NCI-H2227 treated with DMSO at 0.1 percent for 48 hours (cell line): ENCODE results near the gene C2orf68.
"Not testable (repeated sequence)": the region's sequence is repeated elsewhere in the genome, so short reads cannot be mapped to it uniquely, and the experiment has no call there.

Experiments used
- DNase-seq: peaks from one replicate; lab custom pipeline; 2025; lab: John Stamatoyannopoulos, UW

Gene C2orf68

DNA sequence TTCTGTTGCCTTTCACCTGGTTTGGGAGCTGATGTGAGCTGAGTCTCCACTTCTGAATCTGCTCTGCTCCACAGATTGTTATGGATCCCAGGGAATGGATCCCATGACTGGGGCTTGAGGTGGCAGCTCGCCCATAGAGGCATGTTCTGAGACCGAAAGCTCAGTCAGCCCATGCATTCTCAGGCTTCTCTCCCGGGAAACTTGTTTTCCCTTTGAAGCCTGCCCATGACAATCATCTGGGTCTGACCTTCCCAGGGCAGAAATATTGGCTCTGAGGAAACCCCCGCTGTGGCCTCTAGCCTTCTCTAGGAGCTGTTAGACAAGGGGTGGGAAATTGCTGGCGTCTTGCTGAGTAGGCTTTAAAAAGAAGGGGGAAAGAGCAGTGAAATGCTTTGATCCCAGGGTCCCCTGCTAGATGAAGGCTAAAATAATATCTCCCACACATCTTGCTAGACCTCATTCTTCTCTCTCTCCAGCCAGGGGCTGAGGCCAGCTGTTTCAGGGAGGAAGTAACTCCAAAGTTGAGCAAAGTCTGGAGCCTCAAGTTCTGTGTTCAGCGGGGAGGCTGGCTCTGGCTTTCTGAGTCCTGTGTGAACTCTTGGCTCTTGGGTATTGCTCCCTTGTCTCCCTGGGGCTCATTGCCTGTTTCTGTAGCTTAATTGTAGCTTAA lies 32.5 kb downstream of the C2orf68 start:
- peak; percentile 48 for DNase-seq

DNA sequence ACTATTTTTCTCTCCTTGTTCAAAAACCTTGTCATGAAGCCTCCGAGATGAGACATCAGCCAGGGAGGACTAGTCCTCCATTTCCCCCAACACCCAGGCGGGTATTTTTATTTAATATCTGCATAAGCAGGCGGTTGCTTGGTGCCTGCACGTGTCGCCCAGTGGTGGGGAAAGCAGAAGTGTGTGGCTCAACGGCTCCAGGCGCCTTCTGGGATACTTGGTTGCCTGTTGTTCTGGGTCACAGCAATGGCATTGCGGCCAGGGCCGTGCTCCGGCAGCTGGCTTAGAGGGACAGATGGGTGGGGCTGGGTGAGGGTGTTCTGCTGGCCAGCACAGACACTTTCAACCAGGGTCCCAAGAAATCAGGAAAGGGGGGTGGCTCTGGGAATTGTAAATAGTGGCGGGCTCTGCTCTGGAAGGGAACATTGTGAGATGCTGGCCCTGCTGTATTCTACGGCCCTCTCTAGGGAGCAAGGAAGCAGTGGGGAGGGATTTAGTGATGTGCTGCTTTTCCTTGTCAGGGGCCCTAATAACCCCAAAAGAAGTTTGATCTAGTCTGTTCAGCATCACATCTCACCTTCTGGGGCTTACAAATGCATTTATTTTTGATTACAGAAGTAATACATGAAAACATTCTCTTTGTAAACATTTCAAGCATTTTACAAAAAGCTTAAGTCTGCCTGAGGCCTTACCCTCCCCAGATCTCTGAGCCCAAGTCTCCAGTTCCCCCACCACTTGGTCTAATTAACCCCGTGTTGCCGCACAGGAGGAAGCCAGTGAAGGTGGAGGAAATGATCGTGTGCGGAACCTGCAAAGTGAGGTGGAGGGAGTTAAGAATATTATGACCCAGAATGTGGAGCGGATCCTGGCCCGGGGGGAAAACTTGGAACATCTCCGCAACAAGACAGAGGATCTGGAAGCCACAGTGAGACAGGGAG lies 33.4 kb downstream of the C2orf68 start:
- DNase-seq: no peak

DNA sequence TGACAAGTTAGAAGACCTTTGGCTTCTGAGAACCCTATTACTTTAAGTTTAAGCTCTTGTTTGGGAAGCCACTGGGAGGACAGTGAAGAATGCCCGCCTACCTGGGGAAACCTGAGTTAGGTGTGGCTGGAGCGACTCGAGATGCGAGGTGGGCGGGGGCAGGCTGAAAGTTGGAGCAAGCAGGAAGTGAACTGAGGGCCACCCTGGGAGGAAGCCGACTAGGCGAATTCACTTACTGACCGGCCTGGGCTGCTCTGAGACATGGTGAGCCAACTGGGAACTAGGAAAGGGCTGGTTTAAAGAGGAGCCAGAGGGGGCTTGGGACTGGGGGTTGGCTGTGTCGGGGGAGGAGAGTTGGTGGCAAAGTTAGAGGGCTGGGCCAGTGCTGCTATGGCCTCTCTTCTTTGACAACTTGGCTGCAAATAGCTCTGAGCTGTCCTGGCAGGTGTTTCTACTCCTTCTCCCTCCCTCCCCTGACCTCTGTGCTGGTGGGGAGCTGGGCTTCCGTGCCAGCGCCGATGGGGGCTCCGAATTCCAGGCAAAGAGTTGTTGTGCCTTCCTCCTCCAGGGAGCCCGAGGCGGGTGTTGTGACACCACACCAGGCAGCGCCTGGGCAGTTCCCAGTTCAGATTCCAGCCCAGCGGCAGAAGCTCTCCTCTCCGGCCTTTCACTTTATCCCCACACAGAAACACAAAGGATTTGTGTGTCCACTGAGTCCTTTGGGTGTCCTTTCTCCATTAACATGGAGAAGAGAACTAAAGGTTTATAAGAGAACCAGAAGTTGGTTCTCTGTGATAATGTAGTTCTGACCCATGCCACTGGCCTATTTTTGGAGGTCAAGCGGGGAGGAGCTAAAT lies 34.3 kb downstream of the C2orf68 start, which contains the start of gene VAMP8:
Gene VAMP8 (plus strand): TSS at position 201 of the 857 bp plus-strand sequence. CDS start 61 bp downstream, at position 262.
- DNase-seq: no peak

DNA sequence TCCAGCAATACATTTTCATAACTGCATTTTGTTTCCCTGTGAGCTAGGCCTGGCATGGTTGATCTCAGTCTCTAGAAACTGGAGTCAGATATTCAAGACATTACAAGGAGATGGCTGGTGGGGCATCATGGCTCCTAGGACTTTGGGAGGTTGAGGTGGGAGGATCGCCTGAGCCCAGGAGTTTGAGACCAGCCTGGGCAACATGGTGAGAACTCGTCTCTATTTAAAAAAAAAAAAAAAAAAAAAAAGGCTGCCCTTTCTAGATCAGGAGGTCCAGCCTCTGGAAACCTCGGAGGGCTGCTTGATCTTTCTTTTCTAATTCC lies 34.8 kb downstream of the C2orf68 start:
- no peak for DNase-seq

DNA sequence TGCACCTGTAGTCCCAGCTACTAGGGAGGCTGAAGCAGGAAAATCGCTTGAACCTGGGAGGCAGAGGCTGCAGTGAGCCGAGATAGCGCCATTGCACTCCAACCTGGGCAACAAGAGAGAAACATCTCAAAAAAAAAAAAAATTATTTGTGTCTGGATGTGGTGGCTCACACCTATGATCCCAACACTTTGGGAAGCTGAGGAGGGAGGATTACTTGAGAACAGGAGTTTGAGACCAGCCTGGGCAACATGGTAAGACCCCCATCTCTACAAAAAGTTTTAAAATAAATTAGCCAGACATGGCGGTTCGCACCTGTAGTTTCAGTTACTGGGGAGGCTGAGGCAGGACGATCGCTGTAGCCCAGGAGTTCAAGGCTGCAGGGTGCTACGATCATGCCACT lies 36.1 kb downstream of the C2orf68 start:
- no peak for DNase-seq

DNA sequence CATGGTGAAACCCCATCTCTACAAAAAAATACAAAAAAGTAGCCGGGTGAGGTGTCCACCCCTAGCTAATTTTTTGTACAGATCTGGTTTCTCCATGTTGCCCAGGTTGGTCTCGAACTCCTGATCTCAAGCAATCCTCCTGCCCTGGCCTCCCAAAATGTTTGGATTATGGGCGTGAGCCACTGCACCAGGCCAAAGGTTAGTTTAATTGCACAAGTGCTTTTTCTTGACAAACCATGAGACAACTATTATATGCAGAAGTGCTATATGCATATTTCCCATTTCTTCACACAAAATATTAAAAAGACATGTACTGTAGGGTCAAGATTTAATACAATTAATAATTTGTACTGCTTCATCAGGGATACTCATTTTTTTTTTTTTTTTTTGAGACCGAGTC lies 45.6 kb downstream of the C2orf68 start:
- no peak for DNase-seq

DNA sequence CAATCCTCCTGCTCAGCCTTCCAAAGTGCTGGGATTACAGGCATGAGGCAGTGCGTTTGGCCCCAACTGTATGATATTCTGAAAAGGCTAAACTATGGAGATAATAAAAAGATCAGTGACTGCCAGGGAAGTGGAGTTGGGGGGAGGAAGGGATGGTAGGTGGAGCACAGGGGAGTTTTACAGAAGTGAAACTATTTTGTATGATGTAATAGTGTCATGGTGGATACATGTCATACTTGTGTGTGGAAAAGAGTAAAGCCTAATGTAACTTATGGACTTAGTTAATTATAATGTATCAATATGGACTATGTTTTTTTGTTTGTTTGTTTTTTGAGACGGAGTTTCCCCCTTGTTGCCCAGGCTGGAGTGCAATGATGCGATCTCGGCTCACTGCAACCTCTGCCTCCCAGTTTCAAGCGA lies 47.7 kb downstream of the C2orf68 start:
- no peak for DNase-seq

DNA sequence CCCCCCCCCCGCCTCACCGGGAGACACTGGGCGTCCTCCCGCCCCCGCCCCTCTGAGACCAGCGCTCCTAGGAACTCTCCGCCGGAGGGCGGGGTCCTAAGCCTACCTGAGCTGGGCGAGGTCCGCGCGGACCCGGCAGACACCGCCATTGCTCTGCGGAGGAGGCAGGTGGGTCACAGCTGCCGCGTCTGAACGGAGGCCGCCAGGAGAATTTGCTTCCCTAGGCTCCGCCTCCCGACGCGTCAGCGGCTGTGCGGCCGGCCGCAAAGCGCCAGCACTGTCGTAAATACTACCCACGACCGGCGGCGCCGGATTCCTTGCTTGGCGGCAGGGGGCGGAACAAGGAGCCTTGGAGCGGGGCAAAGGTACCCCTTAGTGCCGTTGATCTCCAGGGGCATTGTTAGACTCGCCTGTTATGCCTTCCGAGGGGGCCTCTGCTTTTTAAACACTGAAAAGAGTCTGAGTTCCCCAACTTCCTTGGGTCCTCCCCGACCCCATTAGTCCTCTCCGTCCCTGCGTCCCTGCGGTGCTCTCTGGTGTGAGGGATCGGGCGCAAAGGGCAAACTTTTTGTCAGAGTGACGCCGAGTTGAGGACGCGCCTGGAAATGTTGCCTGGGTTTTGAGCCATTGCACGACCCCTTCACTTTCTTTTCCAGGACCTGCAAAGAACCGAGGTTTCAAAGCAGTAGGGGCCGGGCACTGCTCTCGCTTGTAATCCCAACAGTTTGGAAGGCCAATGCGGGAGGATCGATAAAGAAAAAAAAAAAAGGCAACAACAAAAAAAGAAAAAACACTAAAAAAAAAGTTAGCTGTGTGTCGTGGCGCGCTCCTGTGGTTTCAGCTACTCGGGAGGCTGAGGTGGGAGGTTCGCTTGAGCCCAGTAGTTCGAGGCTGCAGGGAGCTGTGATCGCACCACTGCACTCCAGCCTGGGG lies 50.3 kb downstream of the C2orf68 start, which contains the start of gene GGCX:
Gene GGCX (minus strand): TSS at position 214 of the 933 bp plus-strand sequence. CDS start 65 bp downstream, at position 149.
- peak; percentile 96 for DNase-seq

DNA sequence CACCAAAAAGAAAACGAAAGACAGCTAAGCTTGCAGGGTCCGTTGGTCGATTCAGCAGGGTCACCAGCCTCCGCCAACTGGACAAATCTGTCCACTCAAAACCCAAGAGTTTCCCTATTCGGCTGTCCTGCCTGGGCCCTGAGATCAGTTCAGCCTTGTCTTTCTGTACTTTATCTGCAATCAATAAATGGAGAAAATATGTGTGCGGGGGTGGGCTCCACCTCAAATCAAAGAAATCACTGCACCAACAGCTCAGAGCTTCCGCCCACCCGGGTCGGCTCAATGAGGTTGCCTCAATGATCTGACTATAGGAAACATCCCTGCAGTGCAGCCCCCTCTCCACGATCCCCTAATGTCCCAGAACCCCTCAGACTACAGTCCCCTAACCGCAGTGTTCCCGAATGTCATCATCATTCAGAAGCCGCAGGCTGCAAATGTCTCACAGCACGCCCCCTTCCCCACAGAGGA lies 51.0 kb downstream of the C2orf68 start:
- no peak for DNase-seq

DNA sequence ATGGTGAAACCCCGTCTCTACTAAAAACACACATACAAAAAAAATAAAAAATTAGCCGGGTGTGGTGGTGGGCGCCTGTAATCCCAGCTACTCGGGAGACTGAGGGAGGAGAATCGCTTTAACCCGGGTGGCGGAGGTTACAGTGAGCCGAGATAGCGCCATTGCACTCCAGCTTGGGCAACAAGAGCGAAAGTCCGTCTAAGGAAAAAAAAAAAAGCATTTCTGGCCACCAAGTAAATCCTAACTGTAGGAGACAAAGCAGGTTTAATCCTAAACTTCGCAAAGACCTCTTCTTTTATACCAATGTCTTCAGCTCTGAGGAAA lies 51.5 kb downstream of the C2orf68 start:
- DNase-seq: not testable (repeated sequence)

DNA sequence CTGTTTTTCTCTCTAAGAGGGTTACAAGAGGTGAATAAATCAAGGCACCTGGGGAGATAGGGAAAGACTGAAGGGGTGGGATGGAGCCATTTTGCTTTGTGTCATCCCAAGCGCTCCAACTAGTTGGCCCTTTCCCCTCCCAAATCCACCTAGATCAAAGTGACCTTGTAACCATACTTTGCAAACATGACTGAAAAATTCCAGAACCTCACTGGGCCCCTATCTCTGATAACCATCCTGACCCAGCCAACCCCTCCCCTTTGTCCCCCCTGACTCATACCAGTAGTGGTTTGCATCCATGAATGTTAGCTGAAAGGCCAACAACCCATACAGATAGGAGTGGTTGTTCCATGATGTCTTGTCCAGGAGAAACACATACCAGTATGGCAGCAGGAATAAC lies 53.7 kb downstream of the C2orf68 start:
- no peak for DNase-seq

DNA sequence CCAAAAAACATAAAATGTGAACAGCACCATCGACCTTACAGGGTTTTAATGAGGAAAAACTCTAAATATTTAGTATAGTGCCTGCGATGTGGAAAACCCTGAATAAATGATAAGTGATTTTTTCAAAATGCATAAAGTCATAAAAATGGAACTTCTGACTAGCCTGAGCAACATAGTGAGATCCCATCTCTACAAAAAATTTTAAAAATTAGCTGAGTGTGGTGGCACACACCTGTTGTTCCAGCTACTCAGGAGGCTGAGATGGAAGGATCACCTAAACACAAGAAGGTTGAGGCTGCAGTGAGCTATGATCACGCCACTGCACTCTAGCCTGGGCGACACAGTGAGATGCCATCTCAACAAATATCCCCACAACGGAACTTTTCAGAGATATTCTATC lies 54.7 kb downstream of the C2orf68 start:
- DNase-seq: no peak
